ENCODE measurements around the gene PTPRG. TPM values are rescaled to one million over a fixed set of nuclear protein-coding genes. Genes with fewer than 3 reads are reported as not detected.

PTPRG gene
- total and polyA plus RNA-seq, 2 experiments from 2014 or later = 8.5 to 34.9 TPM

- no peak for DNase-seq (ENCODE audit: low spot score)
- Histone ChIP-seq H3K4me1 (ENCODE audit: insufficient read depth) (no peaks in the 10 kb centered on the region), H3K9me3 (ENCODE audit: low read depth) (no peaks in the 10 kb centered on the region), H3K27ac (no peak overlapping the region), H3K79me2 (peaks cover 51% of the 10 kb centered on the region), H2AFZ (no peak overlapping the region), H3K4me2 (no peak overlapping the region), H3K27me3 (no peaks in the 10 kb centered on the region), H3K36me3 (replicated peaks; ENCODE audit: insufficient read depth, low read depth) (no peaks in the 10 kb centered on the region), H4K20me1 (ENCODE audit: insufficient read depth, poor library complexity, severe bottlenecking) (no peaks in the 10 kb centered on the region), H3K4me3 (no peak overlapping the region), H3K9me2 (replicated peaks; ENCODE audit: insufficient read depth) (no peaks in the 10 kb centered on the region)
- TF ChIP-seq CTCF (IDR thresholded peaks at IDR 0.05; ENCODE audit: poor library complexity) (no peak), EZH2phosphoT487 (IDR thresholded peaks at IDR 0.05; ENCODE audit: low read depth, severe bottlenecking, unreplicated experiment) (no peak), EZH2 (IDR thresholded peaks at IDR 0.05; ENCODE audit: borderline replicate concordance) (no peak)
- 78% methylated on average over 8 of the region's 8 CpGs for WGBS (ENCODE audit: low lambda C conversion rate, missing lambda C conversion rate)
Observed at GRCh38 chr3:61719278-61719977, 158.1 kb downstream of the PTPRG start.

DNA sequence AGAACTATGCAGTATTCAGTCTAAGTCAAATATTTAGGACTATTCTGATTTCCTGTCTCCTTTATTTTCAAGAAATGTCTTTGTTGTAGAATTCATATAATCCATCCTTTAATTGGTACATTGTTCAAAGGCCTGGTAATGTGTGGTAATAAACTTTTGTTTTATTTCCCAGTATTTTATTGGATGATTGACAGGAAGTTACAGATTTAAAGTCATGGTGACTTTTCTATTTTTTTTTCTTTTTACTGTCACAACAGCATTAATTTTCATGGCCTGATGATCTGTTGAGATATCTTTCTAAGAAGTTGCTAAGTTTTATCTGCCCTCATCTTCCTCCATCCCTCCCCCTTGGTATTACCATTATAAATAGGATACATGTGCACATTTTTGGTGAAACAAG, 161.7 kb downstream of the PTPRG start:
- TF ChIP-seq EZH2 (IDR thresholded peaks at IDR 0.05; ENCODE audit: borderline replicate concordance) (no peak), CTCF (IDR thresholded peaks at IDR 0.05; ENCODE audit: poor library complexity) (no peak), EZH2phosphoT487 (IDR thresholded peaks at IDR 0.05; ENCODE audit: low read depth, severe bottlenecking, unreplicated experiment) (no peak)
- no peaks in the 10 kb centered on the region for H3K27me3 ChIP-seq
- H2AFZ ChIP-seq = no peak overlapping the region
- no peak overlapping the region for H3K4me3 ChIP-seq
- no peak overlapping the region for H3K27ac ChIP-seq
- no peaks in the 10 kb centered on the region for H3K9me3 ChIP-seq (ENCODE audit: low read depth)
- no peaks in the 10 kb centered on the region for H3K4me1 ChIP-seq (ENCODE audit: insufficient read depth)
- peaks cover 31% of the 10 kb centered on the region for H3K79me2 ChIP-seq
- no peaks in the 10 kb centered on the region for H3K9me2 ChIP-seq (replicated peaks; ENCODE audit: insufficient read depth)
- H4K20me1 ChIP-seq (ENCODE audit: insufficient read depth, poor library complexity, severe bottlenecking) = no peaks in the 10 kb centered on the region
- DNase-seq (ENCODE audit: low spot score) = no peak
- no peaks in the 10 kb centered on the region for H3K36me3 ChIP-seq (replicated peaks; ENCODE audit: insufficient read depth, low read depth)
- H3K4me2 ChIP-seq = no peak overlapping the region

DNA sequence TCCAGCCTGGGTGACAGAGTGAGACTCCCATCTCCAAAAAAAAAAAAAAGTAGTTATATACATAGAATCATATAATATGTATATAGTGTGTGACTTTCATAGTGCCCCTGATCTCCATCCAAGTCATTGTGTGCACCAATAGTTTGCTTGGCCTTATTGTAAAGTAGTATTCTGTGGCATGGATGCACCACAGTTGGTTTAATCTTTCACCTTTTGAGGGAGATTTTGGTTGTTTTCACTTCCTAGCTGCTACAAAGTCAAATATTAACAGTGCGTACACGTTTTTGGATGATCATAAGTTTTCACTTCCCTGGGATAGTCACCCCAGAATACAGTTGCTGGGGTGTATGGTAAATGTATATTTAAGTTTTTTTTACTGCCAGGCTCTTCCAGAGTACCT, 162.8 kb downstream of the PTPRG start:
- TF ChIP-seq EZH2phosphoT487 (IDR thresholded peaks at IDR 0.05; ENCODE audit: low read depth, severe bottlenecking, unreplicated experiment) (no peak), CTCF (IDR thresholded peaks at IDR 0.05; ENCODE audit: poor library complexity) (no peak), EZH2 (IDR thresholded peaks at IDR 0.05; ENCODE audit: borderline replicate concordance) (no peak)
- 78% methylated on average over 2 of the region's 2 CpGs for whole genome bisulfite sequencing (ENCODE audit: low lambda C conversion rate, missing lambda C conversion rate)

More for the DNA sequence above, 162.8 kb downstream of the PTPRG start:
- Histone ChIP-seq H4K20me1 (ENCODE audit: insufficient read depth, poor library complexity, severe bottlenecking) (no peaks in the 10 kb centered on the region), H3K36me3 (replicated peaks; ENCODE audit: insufficient read depth, low read depth) (no peaks in the 10 kb centered on the region), H3K4me3 (no peak overlapping the region), H3K27ac (no peak overlapping the region), H3K4me1 (ENCODE audit: insufficient read depth) (no peaks in the 10 kb centered on the region), H3K27me3 (no peaks in the 10 kb centered on the region), H3K4me2 (no peak overlapping the region), H3K79me2 (peaks cover 40% of the 10 kb centered on the region), H3K9me3 (ENCODE audit: low read depth) (no peaks in the 10 kb centered on the region), H2AFZ (no peak overlapping the region), H3K9me2 (replicated peaks; ENCODE audit: insufficient read depth) (no peaks in the 10 kb centered on the region)
- no peak for DNase-seq (ENCODE audit: low spot score)
